Measurements from ENCODE around the gene ARHGAP45.
"Not testable (repeated sequence)": the region's sequence is repeated elsewhere in the genome, so short reads cannot be mapped to it uniquely, and the experiment has no call there.

Gene ARHGAP45

GRCh38 chr19:1121395-1121794 lies 54.4 kb downstream of the ARHGAP45 start:
- DNase-seq, result no peak

DNA sequence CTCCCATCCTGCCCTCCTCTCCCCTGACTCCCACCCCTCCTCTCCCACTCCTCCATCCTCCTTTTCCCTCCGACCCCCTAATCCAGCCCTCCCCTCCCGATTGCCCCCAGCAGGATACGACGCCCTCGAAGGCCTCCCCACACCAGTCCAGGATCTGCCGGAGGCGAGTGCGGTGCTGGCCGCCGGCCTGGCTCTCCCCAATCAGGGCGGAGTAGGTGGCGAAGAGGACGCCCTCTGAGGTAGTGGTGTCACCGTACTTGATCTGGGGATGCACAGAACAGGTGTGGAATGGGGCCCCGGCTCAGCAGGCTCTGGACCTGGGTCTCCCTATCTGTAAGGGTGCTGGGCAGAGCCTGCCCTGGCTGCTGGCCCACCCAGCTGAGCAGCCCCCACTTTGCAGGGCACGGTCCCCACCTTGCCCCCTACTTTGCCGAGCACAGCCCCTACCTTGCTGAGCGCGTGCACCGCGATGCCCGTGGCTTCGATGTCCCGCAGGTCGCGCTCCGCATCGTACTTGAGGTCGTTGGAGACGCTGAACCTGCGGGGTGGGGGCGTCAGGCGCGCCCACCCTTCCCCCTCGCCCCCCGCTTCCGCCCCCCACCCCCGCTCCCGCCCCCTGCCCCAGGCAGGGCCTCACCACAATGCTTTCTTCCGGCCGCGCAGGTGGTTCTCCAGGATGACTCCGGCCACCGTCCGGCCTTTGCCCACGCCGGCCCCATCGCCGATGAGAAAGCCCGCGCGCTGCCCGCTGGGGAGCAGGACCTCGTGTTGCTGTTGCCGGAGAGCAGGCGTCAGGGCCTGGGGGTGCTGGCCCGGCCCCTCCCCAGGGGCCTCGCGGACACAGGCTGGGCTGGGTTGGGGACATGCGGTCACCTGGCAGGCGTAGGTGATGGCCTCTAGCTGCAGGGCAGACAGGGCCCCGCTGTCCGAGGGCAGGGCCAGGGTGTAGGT lies 55.3 kb downstream of the ARHGAP45 start:
- no peak for DNase-seq

DNA sequence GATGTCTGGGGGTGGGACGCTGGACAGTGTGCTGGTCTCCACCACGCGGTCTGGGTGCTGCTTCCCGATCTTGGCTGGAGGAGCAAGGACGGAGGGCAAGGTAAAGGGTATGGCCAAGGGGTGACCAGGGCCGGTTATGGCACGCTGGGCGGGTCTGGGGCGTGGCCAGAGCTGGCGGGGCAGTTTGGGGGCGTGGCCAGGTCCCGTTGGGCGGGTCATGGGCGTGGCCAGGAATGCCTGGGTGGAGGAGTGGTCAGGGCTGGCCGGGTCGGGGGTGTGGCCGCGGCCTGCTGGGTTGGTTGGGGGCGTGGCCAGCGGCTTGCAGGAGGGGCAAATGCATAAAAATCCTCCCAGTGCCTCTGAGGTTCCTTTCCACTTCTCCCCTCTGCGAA lies 56.0 kb downstream of the ARHGAP45 start:
- no peak for DNase-seq

GRCh38 chr19:1123381-1123780 lies 56.4 kb downstream of the ARHGAP45 start:
- no peak for DNase-seq

GRCh38 chr19:1123885-1124677 lies 57.1 kb downstream of the ARHGAP45 start:
- no peak for DNase-seq

DNA sequence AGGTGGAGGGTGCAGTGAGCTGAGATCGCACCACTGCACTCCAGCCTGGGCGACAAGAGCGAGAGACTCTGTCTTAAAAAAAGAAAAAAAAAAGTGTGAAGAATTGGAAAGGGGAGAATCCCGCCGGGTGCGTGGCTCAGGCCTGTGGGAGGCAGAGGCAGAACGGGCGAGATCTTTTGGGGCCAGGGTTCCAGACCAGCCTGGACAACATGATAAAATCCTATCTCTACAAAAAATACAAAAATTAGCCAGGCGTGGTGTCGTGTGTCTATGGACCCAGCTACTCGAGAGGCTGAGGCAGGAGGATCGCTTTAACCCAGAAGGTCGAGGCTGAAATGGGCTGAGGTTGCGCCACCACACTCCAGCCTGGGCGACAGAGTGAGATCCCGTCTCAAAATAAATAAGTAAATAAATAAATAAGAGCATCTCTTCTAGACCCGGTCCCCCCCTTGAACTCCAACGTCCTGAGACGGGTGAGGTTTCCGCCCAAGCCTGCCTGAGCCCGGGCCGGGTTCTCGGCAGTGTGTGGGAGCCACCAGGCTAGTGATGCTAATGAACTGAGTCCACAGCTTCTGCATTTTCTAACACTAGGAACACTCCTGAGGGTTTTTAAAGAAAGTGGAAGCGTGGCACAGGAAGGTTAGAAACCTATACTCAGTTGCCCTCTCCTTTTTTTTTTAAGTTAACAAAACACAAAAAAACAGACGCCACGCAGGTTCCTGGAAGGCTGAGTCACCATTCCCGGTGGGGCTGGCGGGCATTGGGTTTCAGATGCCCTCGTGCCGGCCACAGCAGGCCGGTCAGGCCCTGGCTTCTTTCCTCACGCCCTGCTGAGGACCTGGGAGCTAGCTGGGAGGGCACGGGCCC lies 58.9 kb downstream of the ARHGAP45 start:
- no peak for DNase-seq

DNA sequence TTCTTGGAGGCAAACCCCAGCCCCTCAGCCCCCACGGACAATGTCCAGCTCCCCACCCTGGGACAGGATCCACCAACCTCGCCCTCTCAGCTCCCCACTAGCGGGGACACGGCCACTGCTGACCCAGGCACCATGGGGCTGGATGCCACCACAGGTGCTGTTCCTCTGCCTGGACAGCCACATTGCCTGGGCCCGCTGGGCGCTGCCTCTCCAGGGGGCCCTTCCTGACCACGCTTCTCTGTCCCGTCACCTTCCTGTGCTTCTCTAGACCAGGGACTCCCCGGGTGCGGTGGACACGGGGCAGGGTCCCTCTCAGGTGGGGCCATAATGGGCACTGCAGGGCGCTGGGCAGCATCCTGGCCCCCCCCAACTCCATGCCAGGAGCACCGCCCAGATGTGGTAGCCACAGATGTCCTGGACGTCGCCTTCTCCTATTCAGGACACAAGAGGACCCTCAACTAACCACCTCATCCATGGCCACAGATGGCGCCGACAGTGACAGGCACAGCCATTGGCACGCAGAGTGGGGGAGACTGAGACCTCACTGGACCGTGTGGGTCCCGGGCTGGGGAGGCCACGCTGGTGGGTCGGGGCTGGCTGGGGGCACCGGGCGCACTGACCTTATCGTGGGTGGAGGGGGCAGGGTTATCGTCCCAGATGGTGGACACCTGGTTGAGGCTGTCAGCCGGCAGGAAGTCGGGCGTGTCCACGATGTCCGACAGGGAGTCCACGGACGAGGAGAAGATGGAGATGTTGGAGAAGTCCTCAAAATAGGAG lies 60.2 kb downstream of the ARHGAP45 start:
- no peak for DNase-seq

GRCh38 chr19:1128106-1128505 lies 61.1 kb downstream of the ARHGAP45 start:
- DNase-seq, result no peak

DNA sequence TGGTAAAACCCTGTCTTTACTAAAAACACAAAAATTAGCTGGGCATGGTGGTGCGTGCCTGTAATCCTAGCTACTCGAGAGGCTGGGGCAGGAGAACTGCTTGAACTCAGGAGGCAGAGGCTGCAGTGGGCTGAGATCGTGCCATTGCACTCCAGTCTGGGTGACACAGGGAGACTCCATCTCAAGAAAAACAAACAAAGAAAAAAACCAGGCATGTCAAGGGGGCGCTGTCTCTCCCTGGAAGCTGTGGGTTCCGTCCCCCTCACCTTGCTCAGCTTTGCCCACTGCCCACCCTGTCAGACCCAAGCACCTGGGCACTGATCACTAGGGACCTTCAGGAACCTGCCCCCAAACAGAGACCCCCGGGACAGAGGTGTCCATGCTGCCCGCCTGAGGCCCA lies 62.1 kb downstream of the ARHGAP45 start:
- not testable (repeated sequence) for DNase-seq

DNA sequence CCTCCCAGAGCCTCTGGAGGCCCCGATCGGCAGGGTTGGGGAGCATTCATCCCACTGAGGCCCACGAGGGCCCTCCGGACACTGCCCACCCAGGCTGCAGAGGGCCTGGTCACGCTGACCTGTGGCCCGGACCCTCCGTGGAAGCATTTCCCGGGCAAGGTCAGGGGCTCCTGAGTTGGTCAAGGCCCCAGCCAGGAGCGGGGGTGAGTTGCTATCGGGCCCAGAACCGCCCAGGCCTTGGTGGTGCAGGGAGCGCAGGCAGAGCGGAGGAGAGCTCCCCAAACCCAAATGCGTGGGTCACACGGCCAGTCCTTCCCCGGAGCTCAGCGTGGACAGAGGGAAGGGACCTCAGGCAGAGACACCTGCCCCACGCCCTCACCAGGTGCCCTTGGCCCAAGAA lies 62.6 kb downstream of the ARHGAP45 start:
- no peak for DNase-seq

- peak; percentile 73 for DNase-seq
These were observed 64.1 kb downstream of the ARHGAP45 start for GRCh38 chr19:1130771-1131717.

- DNase-seq, result peak; percentile 87
These were observed 65.0 kb downstream of the ARHGAP45 start for GRCh38 chr19:1131718-1132551.

DNA sequence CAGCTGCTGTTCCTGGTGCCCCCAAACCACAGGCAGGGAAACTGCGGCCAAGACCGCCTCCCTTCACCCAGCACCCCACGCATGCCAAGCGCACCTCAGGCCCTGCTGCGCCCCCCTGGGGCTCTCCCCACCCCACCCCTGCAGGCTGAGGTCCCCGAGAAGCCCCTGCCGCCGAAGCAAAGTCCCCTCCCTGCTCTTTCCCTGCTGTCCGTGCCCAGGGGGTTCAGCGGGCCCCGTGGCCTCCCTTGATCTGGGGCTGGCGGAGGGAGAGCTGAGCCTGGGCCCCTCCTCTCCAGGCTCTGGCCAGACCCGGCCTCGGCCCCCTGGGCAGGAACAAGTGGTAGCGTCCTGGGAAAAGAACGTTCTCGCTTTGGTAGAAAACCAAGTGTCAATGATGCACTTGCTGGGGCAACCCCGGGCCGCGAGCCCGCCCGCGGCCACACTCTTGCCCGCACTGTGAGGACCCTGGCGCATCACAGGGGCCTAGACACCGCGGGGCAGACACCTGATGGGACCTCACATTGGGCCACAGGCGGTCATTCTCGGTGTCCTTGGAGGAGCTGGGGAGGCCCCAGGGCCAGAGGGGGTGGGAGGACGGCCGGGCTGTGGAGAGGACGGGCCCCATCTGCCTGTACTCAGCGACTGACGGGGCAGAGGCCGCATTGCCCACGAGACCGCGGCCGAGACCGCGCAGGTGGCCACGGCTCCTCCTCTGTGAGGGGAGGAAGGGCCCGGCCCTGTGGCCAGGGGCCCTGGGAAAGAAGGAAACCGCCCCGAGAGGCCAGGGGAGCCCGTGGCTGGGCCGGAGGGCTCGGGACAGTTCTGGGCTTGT lies 65.8 kb downstream of the ARHGAP45 start:
- no peak for DNase-seq

GRCh38 chr19:1133471-1133929 lies 66.5 kb downstream of the ARHGAP45 start:
- DNase-seq, result peak; percentile 72

GRCh38 chr19:1134431-1134830 lies 67.5 kb downstream of the ARHGAP45 start:
- DNase-seq, result no peak

GRCh38 chr19:1135454-1135853 lies 68.5 kb downstream of the ARHGAP45 start:
- no peak for DNase-seq

- DNase-seq, result no peak
These were observed 69.2 kb downstream of the ARHGAP45 start for GRCh38 chr19:1136201-1136600.

Data from activated naive CD4-positive, alpha-beta T cell treated with anti-CD3 and anti-CD28 coated beads, Interleukin-2, amount 50 U/mL, for 16 hours (primary cell).